ENCODE measurements around the gene CNGA3.

Gene CNGA3

GRCh38 chr2:98445683-98446581 is 99.7 kb downstream of the CNGA3 start:
- peak; percentile 47 for DNase-seq

- DNase-seq: no peak
These were observed 100.6 kb downstream of the CNGA3 start for GRCh38 chr2:98446850-98447249.

Data from stimulated activated naive CD4-positive, alpha-beta T cell treated with Interleukin-2 at 50 U/mL for 16 hours (primary cell).